Ovary (tissue), 3 donors: Measurements from ENCODE around the gene ARCN1.

Experiments
- EP300 ChIP-seq: sonication (generic); formaldehyde crosslinking; IDR thresholded peaks from one replicate; pipeline ENCODE4 v1.6.1; 2017; ENCODE audit warnings: antibody characterized with exemption
- POLR2A ChIP-seq: fragments of 450-650 bp; IDR thresholded peaks from one replicate; pipeline ENCODE4 v1.6.1; 2017; ENCODE audit warnings: antibody characterized with exemption, mild to moderate bottlenecking, moderate library complexity
- TF ChIP-seq, protein P1 (sequence below), 3 donors: fragments of 450-650 bp in 2 of 3; fragments of 200-600 bp in 1 of 3; IDR thresholded peaks; one replicate each; pipeline versions ENCODE4 v1.5.1 to v1.8.0; 2016 to 2022; ENCODE audit warnings: antibody characterized with exemption in 3 of 3, mild to moderate bottlenecking in 1 of 3
- donor health status: DM: no; HTN: no; CAD: no.

DNA sequence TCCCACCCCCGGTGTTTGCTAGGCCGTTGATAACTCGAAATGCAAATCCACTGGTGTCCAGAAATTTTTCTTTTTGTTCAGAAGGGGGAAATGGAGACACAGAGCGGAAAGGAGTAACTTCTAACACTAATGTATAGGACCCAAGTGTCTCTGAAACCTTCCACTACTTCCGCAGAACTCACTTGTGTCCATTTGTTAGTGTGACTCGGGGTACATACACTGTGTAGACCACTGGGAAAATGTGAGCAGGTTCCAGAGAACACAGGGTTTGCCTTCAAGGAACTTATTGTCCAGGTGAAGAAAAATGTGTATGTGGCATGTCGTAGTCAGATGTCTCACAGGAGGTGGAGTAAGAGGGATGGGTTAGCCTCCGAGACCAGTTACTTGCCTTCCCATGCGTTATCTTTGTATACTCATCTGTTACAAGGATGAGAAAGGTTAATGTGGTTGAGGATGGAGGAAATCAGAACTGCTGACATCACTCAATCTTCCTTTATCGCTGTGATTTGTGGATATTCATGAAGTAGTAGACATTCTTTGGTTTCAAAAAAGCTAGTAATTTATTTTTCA, 857 bp downstream of the ARCN1 start:
- TF ChIP-seq, protein P1, sequence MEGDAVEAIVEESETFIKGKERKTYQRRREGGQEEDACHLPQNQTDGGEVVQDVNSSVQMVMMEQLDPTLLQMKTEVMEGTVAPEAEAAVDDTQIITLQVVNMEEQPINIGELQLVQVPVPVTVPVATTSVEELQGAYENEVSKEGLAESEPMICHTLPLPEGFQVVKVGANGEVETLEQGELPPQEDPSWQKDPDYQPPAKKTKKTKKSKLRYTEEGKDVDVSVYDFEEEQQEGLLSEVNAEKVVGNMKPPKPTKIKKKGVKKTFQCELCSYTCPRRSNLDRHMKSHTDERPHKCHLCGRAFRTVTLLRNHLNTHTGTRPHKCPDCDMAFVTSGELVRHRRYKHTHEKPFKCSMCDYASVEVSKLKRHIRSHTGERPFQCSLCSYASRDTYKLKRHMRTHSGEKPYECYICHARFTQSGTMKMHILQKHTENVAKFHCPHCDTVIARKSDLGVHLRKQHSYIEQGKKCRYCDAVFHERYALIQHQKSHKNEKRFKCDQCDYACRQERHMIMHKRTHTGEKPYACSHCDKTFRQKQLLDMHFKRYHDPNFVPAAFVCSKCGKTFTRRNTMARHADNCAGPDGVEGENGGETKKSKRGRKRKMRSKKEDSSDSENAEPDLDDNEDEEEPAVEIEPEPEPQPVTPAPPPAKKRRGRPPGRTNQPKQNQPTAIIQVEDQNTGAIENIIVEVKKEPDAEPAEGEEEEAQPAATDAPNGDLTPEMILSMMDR (IDR thresholded peaks at IDR 0.05) = no peak
- no peak for TF ChIP-seq POLR2A
- TF ChIP-seq EP300 = no peak
